Activated CD4-positive, alpha-beta T cell treated with anti-CD3 and anti-CD28 coated beads, Interleukin-2, amount 50 U/mL, for 4 hours (primary cell): Measurements from ENCODE around the gene PLOD2.

Experiments
- DNase-seq, 2 experiments: peaks; one replicate each; pipeline ENCODE4 v3.0.0-alpha.2; 2020

PLOD2 gene

GRCh38 chr3:146160964-146161662 is at the start of gene PLOD2:
PLOD2 (minus strand) TSS chr3:146161184; CDS start chr3:146160989, 195 bp downstream.
- no peak for DNase-seq

- DNase-seq = no peak
Observed at GRCh38 chr3:146209371-146209770, 48.4 kb upstream of the PLOD2 start.

- no peak for DNase-seq
Observed at GRCh38 chr3:146203776-146204175, 42.8 kb upstream of the PLOD2 start.

GRCh38 chr3:146200461-146201220 is 39.7 kb upstream of the PLOD2 start:
- no peak for DNase-seq

GRCh38 chr3:146199762-146200161 is 38.8 kb upstream of the PLOD2 start:
- DNase-seq = no peak

- DNase-seq = no peak
Observed at GRCh38 chr3:146196789-146197188, 35.8 kb upstream of the PLOD2 start.

- DNase-seq = no peak
Observed at GRCh38 chr3:146195605-146196004, 34.6 kb upstream of the PLOD2 start.

- no peak for DNase-seq
Observed at GRCh38 chr3:146195030-146195429, 34.0 kb upstream of the PLOD2 start.

GRCh38 chr3:146191051-146191450 is 30.1 kb upstream of the PLOD2 start:
- no peak for DNase-seq

GRCh38 chr3:146189519-146190173 is 28.7 kb upstream of the PLOD2 start:
- no peak for DNase-seq

GRCh38 chr3:146187334-146187950 is 26.5 kb upstream of the PLOD2 start:
- DNase-seq = no peak

GRCh38 chr3:146184241-146185015 is 23.4 kb upstream of the PLOD2 start:
- DNase-seq = no peak

- no peak for DNase-seq
Observed at GRCh38 chr3:146181216-146181615, 20.2 kb upstream of the PLOD2 start.

- no peak for DNase-seq
Observed at GRCh38 chr3:146180376-146180775, 19.4 kb upstream of the PLOD2 start.

- DNase-seq = no peak
Observed at GRCh38 chr3:146178006-146178689, 17.2 kb upstream of the PLOD2 start.

- no peak for DNase-seq
Observed at GRCh38 chr3:146177519-146177918, 16.5 kb upstream of the PLOD2 start.

- no peak for DNase-seq
Observed at GRCh38 chr3:146177072-146177471, 16.1 kb upstream of the PLOD2 start.

GRCh38 chr3:146172586-146172985 is 11.6 kb upstream of the PLOD2 start:
- no peak for DNase-seq

GRCh38 chr3:146170591-146170990 is 9.6 kb upstream of the PLOD2 start:
- no peak for DNase-seq

GRCh38 chr3:146169891-146170290 is 8.9 kb upstream of the PLOD2 start:
- DNase-seq = no peak

- DNase-seq = no peak
Observed at GRCh38 chr3:146166826-146167225, 5.8 kb upstream of the PLOD2 start.

- no peak for DNase-seq
Observed at GRCh38 chr3:146166415-146166821, 5.4 kb upstream of the PLOD2 start.
